Testis (tissue), 3 donors: ENCODE data around the gene DNAJC11. TPM values are rescaled to one million over a fixed set of nuclear protein-coding genes. Genes with fewer than 3 reads are reported as not detected.

Source experiments
- DNase-seq: peaks from one replicate; pipeline ENCODE4 v3.0.0-alpha.2; 2019
- H3K27ac ChIP-seq, 2 donors: fragments of 200-600 bp; sonication (generic); one replicate each; pipeline ENCODE4 v1.5.1; 2019
- H3K27me3 ChIP-seq: fragments of 200-600 bp; sonication (generic); one replicate; pipeline ENCODE4 v1.5.1; 2019
- H3K36me3 ChIP-seq: fragments of 200-600 bp; sonication (generic); one replicate; pipeline ENCODE4 v1.5.1; 2017; ENCODE audit warnings: low read depth; ENCODE audit errors: missing control alignments
- H3K4me1 ChIP-seq: fragments of 200-600 bp; sonication (generic); one replicate; pipeline ENCODE4 v1.5.1; 2019
- H3K4me3 ChIP-seq, 2 donors: fragments of 200-600 bp; sonication (generic); one replicate each; pipeline ENCODE4 v1.5.1; 2017 to 2019
- H3K9me3 ChIP-seq: fragments of 200-600 bp; sonication (generic); one replicate; pipeline ENCODE4 v1.5.1; 2017
- CTCF ChIP-seq, 3 experiments: fragments of 450-650 bp in 2 of 3; fragments of 200-600 bp in 1 of 3; sonication (generic) in 1 of 3; IDR thresholded peaks; one replicate each; pipeline ENCODE4 v1.5.1; 2016 to 2019; ENCODE audit warnings: antibody characterized with exemption in 3 of 3, mild to moderate bottlenecking in 2 of 3, moderate library complexity in 1 of 3
- POLR2A ChIP-seq: fragments of 450-650 bp; IDR thresholded peaks from one replicate; pipeline ENCODE4 v1.6.1; 2017; ENCODE audit warnings: antibody characterized with exemption, mild to moderate bottlenecking, moderate library complexity
- WGBS, 2 donors: methylation state at CpG; one replicate each; pipeline ENCODE4 v1.1.5; 2018; 5-methylcytosine and 5-hydroxymethylcytosine counted together
- intact Hi-C: fragments of 100-400 bp; cut with DNase I; formaldehyde crosslinking; loops from one replicate; pipeline ENCODE4 v1.15.1; 2023; ENCODE audit warnings: low total_unique reads
- polyA plus RNA-seq: library from polyadenylated mRNA; stranded (reverse); fragments of 350-450 nt; fragmentation: Illumina TruSeq; extraction: RNeasy Lipid Tissue Mini Kit (QIAGEN cat#74804); gene quantifications from one replicate; pipeline ENCODE4 v1.2.3, GENCODE V29; 2014; ENCODE audit warnings: low read depth, low replicate concordance; ENCODE audit not compliant: insufficient read depth
- total RNA-seq, 2 donors: library from RNA; depleted of rRNA; stranded (reverse); fragments of >200 nt; gene quantifications; one replicate each; pipeline ENCODE4 v1.2.3, GENCODE V29; 2016

Gene DNAJC11
- total and polyA plus RNA-seq, 3 donors from 2014 or later: 41.5 to 53.3 (median 52.7) TPM

- Histone ChIP-seq H3K36me3 (no peaks in the 10 kb centered on the region), H3K9me3 (no peaks in the 10 kb centered on the region), H3K4me3 (peak overlapping the region; percentile 95 to 98), H3K27me3 (no peaks in the 10 kb centered on the region), H3K4me1 (peaks cover 21% of the 10 kb centered on the region), H3K27ac (peak overlapping the region; percentile 75 to 94)
- TF ChIP-seq CTCF (IDR thresholded peaks at IDR 0.05) (no peak), POLR2A (no peak)
- DNase-seq: peak; percentile 59
- intact Hi-C loops: no loop called here
- 0% methylated on average over 30 to 59 of the region's 67 CpGs for WGBS, 2 donors
Measured at GRCh38 chr1:6612641-6613360, 88.8 kb downstream of the DNAJC11 start.

GRCh38 chr1:6603915-6604558 is 97.6 kb downstream of the DNAJC11 start:
- H3K27ac ChIP-seq: peak overlapping the region; percentile 97 to 99
- intact Hi-C loops: no loop called here
- TF ChIP-seq CTCF (IDR thresholded peaks at IDR 0.05) (peak in 1 of 3 experiments; percentile 19), POLR2A (no peak)
- no peaks in the 10 kb centered on the region for H3K9me3 ChIP-seq
- H3K4me3 ChIP-seq: peak overlapping the region; percentile 96
- WGBS, 2 donors: 3 to 8% methylated on average over 19 of the region's 19 CpGs
- H3K4me1 ChIP-seq: peaks cover 32% of the 10 kb centered on the region
- H3K36me3 ChIP-seq: no peaks in the 10 kb centered on the region
- no peaks in the 10 kb centered on the region for H3K27me3 ChIP-seq
- DNase-seq: peak; percentile 83

GRCh38 chr1:6603238-6603914 is 98.2 kb downstream of the DNAJC11 start:
- WGBS, 2 donors: 0% methylated on average over 25 to 36 of the region's 36 CpGs
- Histone ChIP-seq H3K4me1 (peaks cover 36% of the 10 kb centered on the region), H3K4me3 (peak overlapping the region; percentile 96), H3K27me3 (no peaks in the 10 kb centered on the region), H3K27ac (peak overlapping the region; percentile 97 to 99), H3K36me3 (no peaks in the 10 kb centered on the region), H3K9me3 (no peaks in the 10 kb centered on the region)
- TF ChIP-seq CTCF (IDR thresholded peaks at IDR 0.05) (no peak), POLR2A (no peak)
- no peak for DNase-seq
- intact Hi-C loops: no loop called here

GRCh38 chr1:6602669-6603237 is 98.9 kb downstream of the DNAJC11 start, which contains the start of gene KLHL21:
Gene KLHL21, minus strand, starts transcription at chr1:6602869. Its CDS starts 52 bp downstream, at chr1:6602817.
- TF ChIP-seq POLR2A: peak; percentile 31
- no peak for TF ChIP-seq CTCF (IDR thresholded peaks at IDR 0.05)
- Histone ChIP-seq H3K27me3 (no peaks in the 10 kb centered on the region), H3K27ac (peak within 1 kb of the TSS; percentile 97 to 99), H3K9me3 (no peaks in the 10 kb centered on the region), H3K4me1 (peaks cover 37% of the 10 kb centered on the region), H3K4me3 (peak within 1 kb of the TSS; percentile 96), H3K36me3 (no peaks in the 10 kb centered on the region)
- 0 to 1% methylated on average over 6 to 42 of the region's 84 CpGs for WGBS, 2 donors
- intact Hi-C loops: no loop called here
- peak; percentile 89 for DNase-seq
